ENCODE data around the gene METTL4.
"Not testable (repeated sequence)": the region's sequence is repeated elsewhere in the genome, so short reads cannot be mapped to it uniquely, and the experiment has no call there.

Gene METTL4

GRCh38 chr18:2557536-2557935, 13.8 kb downstream of the METTL4 start:
- no peak for DNase-seq

DNA sequence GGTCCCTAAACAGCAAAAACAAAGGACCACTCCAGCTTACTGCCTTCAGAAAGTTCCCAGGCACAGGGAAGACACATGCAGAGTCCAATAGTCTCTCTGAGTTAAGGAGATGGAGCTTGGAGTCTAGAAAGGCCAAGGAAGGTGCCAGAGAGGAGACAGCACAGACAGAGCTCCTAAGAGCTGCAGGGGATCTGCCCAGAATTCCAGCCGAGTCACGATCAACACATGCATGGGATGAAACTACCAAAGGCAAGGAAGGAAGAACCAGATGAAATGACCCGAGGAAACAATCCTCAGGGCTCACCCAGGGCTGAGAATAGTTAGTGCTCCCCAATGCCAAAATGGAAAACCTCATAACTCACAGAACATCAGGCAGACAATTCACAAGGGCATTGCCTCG, 15.4 kb downstream of the METTL4 start:
- no peak for DNase-seq

- DNase-seq: no peak
These were observed 16.6 kb downstream of the METTL4 start for GRCh38 chr18:2554696-2555095.

- DNase-seq: no peak
These were observed 19.9 kb downstream of the METTL4 start for GRCh38 chr18:2551425-2551824.

- DNase-seq: no peak
These were observed 21.8 kb downstream of the METTL4 start for GRCh38 chr18:2549462-2549861.

- no peak for DNase-seq
These were observed 23.7 kb downstream of the METTL4 start for GRCh38 chr18:2547477-2548087.

GRCh38 chr18:2545155-2545554, 26.1 kb downstream of the METTL4 start:
- DNase-seq: no peak

- DNase-seq: peak; percentile 30
These were observed 29.3 kb downstream of the METTL4 start for GRCh38 chr18:2541925-2542563.

DNA sequence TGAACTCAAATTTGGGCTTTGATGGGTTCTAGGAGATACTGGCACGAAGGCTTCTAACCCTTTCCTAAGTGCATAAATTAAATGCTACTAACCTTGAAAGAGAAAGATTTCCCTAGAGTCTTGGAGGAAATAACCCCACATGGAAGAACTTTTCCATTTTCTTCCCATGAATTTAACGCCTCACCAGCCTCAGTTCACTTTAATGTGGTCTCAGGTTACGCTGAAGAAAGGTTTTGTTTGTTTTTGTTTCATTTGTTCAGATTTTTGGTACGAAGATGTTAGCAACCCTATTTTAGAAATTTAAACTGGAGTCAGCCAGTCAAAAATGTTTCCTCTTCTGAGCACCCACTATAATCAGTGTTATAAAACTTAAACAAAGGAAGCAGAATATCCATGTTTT, 30.7 kb downstream of the METTL4 start:
- no peak for DNase-seq

GRCh38 chr18:2538844-2539243, 32.5 kb downstream of the METTL4 start:
- DNase-seq: peak; percentile 8

DNA sequence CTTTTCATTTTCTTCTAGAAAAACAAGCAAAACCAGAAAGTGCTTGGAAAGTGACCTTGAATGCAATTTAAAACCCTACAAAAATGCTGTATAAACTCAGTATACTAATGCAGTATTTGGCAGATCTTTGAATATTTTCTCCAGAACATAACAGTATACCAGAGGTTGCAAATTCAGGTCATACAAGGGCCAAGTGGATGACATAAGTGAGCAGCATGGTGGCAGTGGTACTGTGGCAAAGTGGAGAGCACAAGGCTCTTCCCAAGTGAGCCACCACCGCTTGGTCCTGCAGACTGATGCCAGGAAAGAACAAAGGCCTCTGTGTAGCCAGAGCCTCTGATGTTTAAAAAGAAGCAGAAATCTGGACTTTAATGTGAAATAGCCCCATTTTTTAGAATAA, 33.1 kb downstream of the METTL4 start:
- no peak for DNase-seq

DNA sequence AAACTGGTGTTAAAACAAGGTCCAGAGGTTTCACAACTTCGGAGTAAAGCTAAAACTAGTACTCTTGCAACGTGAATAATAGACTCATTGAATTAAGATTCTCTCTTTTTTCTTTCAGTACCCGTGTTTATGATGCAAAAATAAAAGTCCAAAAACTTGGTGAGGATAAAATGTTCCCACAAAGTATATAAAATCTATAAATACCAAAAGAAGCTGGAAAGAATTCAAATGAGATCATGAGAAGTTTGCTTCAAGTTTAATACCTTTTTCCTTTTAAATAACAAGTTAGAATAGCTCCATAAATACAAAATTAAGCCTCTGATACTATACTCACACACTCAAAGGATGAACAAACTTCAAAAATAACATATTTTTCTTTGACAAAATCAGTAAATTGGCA, 34.0 kb downstream of the METTL4 start:
- no peak for DNase-seq

DNA sequence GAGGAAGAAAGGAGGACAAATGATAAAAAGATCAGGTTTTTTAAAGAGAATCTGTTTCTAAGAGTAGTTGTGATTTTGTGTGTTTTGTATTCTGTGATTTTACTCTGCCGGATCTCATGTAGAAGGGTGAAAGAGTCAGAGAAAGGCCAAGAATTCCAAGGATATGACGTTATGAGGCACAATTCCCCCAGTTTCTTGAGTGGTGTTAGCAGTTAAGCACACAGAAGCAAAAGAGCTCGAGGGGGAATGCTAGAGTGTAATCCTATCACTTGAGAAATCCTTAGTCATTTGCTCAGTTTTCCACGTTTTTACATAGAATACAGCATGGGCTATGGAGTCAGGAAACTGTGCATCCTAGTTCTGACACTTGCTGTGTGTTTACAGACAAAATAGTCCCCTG, 34.8 kb downstream of the METTL4 start:
- no peak for DNase-seq

DNA sequence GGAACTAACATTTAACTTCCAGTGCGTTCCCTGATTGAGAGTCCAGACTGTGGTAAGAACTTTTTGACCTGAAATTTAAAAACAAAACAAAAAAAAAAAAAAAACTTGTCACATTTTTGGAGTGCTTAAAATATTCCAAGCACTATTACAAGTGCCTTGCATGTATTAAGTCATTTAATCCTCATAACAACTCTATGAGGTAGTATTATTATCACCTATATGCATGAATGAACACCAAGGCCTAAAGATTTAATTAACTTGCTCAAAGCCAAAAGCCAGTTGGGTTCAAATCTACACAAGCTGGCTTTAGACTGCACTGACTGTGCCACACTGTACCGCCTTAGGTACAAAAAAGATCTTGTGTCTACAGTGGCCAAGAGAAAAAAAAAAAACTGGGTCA, 35.2 kb downstream of the METTL4 start:
- DNase-seq: no peak

- DNase-seq: no peak
These were observed 35.8 kb downstream of the METTL4 start for GRCh38 chr18:2535419-2535910.

- DNase-seq: no peak
These were observed 36.4 kb downstream of the METTL4 start for GRCh38 chr18:2534906-2535305.

DNA sequence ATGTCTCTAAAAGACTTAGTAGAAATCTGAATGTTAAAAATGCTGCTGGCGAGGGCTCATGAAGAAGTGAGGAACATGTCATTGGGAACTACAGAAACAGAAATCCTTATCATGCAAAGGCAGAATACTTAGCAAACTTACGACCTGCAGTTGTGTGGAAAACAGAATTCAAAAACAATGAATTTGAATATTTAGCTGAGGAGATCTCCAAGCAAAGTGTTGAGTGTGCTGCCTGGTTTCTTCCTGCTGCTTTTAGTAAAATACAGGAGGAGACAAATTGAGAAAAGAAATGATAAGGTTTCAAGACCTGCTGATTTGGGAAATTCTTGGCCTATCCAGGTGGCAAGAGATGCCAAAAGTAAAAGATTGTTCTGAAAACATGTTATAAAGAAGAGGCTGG, 38.5 kb downstream of the METTL4 start:
- DNase-seq: no peak

- DNase-seq: no peak
These were observed 39.6 kb downstream of the METTL4 start for GRCh38 chr18:2531751-2532150.

- no peak for DNase-seq
These were observed 42.2 kb downstream of the METTL4 start for GRCh38 chr18:2529154-2529553.

DNA sequence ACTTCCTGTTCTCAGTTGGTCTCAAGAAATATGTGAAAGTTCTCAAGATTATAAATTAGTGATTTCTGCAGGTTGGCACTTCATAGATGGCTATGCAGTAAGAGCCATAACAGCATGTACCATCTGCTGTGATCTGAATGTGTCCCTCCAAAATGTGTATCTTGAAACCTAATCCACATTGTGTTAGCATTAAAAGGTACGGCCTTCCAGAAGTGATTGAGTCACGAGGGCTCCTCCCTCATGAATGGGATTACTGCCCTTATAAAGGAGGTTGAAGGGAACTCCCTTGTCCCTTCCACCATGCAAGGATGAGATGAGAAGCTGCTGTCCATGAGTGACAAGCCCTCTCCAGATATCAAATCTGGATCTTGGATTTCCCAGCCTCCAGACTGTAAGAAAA, 45.0 kb downstream of the METTL4 start:
- DNase-seq: no peak

GRCh38 chr18:2524794-2525198, 46.5 kb downstream of the METTL4 start:
- not testable (repeated sequence) for DNase-seq

DNA sequence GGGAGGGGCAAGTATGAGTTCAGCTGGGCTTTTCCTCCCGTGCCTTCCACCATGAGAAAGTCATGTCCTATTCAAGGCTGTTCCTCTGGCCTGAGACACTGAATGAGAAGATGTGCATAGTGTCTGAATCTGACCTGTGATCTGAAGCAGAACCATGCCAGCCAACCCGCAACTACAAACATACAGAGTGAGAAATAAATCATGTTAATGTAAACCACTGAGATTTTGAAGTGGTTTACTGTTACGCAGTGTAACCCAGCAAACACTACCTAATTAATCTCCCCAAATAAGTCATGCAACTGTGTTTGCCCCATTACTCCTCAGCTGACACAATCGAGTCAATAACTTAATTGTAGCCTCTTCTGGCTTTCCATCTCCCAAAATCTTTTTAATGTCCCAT, 49.2 kb downstream of the METTL4 start:
- no peak for DNase-seq

GRCh38 chr18:2518473-2518872, 52.8 kb downstream of the METTL4 start:
- DNase-seq: no peak

DNA sequence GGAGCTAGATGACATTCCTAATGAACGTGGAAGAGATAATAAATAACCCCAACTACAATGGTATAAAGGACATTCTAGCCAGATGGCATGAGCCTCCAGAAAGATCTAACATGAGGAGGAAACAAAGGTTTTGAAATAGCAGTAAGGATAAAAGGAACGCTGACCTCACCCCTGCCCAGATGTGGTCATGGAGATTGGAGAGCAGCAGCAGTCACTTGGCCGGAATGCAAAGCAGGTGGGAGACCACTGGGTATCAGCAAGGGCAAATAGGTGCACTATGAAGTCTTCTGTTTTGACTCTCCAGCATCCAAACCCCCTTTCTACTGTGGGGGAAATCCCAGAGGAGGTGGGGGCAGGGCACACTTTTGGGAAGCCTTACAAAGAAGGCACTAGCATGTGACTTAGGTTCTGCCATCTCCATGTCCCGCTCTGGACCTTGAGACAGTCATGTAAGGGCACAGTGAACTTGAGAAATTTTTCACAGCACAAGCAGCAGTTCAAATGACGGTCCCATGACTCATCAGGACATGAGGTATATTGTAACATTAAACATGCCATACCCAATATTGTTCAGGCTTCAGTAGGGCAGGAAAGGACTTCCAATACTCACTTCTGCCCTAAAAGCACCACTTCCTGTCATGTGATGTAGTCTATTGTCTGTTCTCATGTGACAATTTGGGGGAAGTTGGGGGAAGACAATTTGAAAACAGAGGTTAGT, 55.2 kb downstream of the METTL4 start:
- DNase-seq: no peak
